ENCODE data around the gene KCNQ1. TPM values are rescaled to one million over a fixed set of nuclear protein-coding genes. Genes with fewer than 3 reads are reported as not detected.

KCNQ1 gene
- polyA plus RNA-seq, 1 of the 3 experiments (the other 2 are of a cell fraction): 0.05 TPM

GRCh38 chr11:2537896-2538724 lies 93.3 kb downstream of the KCNQ1 start:
- ChIA-PET POLR2A (no interaction called here), CTCF (interaction anchor here (1.4 to 15.4 kb wide), 2 partner anchors 153 to 351 kb away, joined by 3 to 1016 read pairs; partner anchors contain the start of gene CDKN1C)
- no peaks in the 10 kb centered on the region for H3K27me3 ChIP-seq (ENCODE audit: insufficient read depth)
- H4K20me1 ChIP-seq (ENCODE audit: insufficient read depth): no peaks in the 10 kb centered on the region
- H3K27ac ChIP-seq (ENCODE audit: low read depth in 2 of 2, low read length in 1 of 2): no peak overlapping the region
- H3K79me2 ChIP-seq (ENCODE audit: insufficient read depth): no peaks in the 10 kb centered on the region
- TF ChIP-seq FOXJ3 (CRISPR knock-in tag; IDR thresholded peaks at IDR 0.05) (no peak), JUND (IDR thresholded peaks at IDR 0.05) (no peak), TAF1 (IDR thresholded peaks at IDR 0.05; ENCODE audit: borderline replicate concordance, low read depth, low read length) (no peak), GABPA (IDR thresholded peaks at IDR 0.05; ENCODE audit: low read depth) (no peak), YY1 (IDR thresholded peaks at IDR 0.05; ENCODE audit: low read depth) (no peak), MXI1 (IDR thresholded peaks at IDR 0.05; ENCODE audit: low read depth, low read length) (no peak), NRF1 (IDR thresholded peaks at IDR 0.05; ENCODE audit: low read depth, low read length) (no peak), MEF2A (IDR thresholded peaks at IDR 0.05; ENCODE audit: borderline replicate concordance, low read depth) (no peak), MAX (IDR thresholded peaks at IDR 0.05; ENCODE audit: low read depth) (no peak), RCOR1 (IDR thresholded peaks at IDR 0.05; ENCODE audit: low read length) (no peak), FOXM1 (IDR thresholded peaks at IDR 0.05; ENCODE audit: low read depth) (no peak), RAD21 (IDR thresholded peaks at IDR 0.05; ENCODE audit: low read length) (no peak), REST (IDR thresholded peaks at IDR 0.05; ENCODE audit: low read depth, low read length) (no peak), PBX3 (IDR thresholded peaks at IDR 0.05) (no peak), TEAD4 (IDR thresholded peaks at IDR 0.05; ENCODE audit: borderline replicate concordance, insufficient read depth) (no peak), USF1 (IDR thresholded peaks at IDR 0.05; ENCODE audit: borderline replicate concordance, low read depth) (no peak)
- no peak overlapping the region for H2AFZ ChIP-seq (ENCODE audit: low read depth)
- H3K4me2 ChIP-seq: no peak overlapping the region
- peaks cover 4 to 6% of the 10 kb centered on the region in 2 experiments; a peak in 2 of 4 replicates for H3K4me1 ChIP-seq (ENCODE audit: control insufficient read depth in 1 of 2, insufficient read depth in 2 of 2, low read depth in 1 of 2, low read length in 1 of 2)
- no peaks in the 10 kb centered on the region for H3F3A ChIP-seq (replicated peaks; ENCODE audit: insufficient read depth)
- no peaks in the 10 kb centered on the region for H3K9me3 ChIP-seq
- no peaks in the 10 kb centered on the region for H3K36me3 ChIP-seq (replicated peaks in 1 of 2; ENCODE audit: control insufficient read depth in 1 of 2, insufficient read depth in 2 of 2, low read length in 1 of 2)
- no peaks in the 10 kb centered on the region for H3K9me2 ChIP-seq
- H3K9ac ChIP-seq: no peak overlapping the region
- 72% methylated on average over 19 of the region's 27 CpGs for WGBS (ENCODE audit: low lambda C conversion rate)
- DNase-seq: no peak
- no peak overlapping the region for H3K4me3 ChIP-seq (ENCODE audit: low read depth in 2 of 2, low read length in 1 of 2)

Measured in SK-N-SH (cell line).